Osteoblast (primary cell): ENCODE measurements around the gene TMEM115. TPM values are rescaled to one million over a fixed set of nuclear protein-coding genes. Genes with fewer than 3 reads are reported as not detected.

Experiments
- DNase-seq: peaks from one replicate; pipeline ENCODE4 v3.0.0; 2011; ENCODE audit warnings: low spot score, mixed read lengths; ENCODE audit not compliant: insufficient read length; ENCODE audit errors: missing footprints
- H2AFZ ChIP-seq: 2 replicates; pipeline ENCODE4 v1.6.0; 2011; ENCODE audit warnings: mild to moderate bottlenecking, low read length
- H3K27ac ChIP-seq: 2 replicates; pipeline ENCODE4 v1.5.1; 2011; ENCODE audit warnings: mild to moderate bottlenecking, low read depth, low read length, moderate library complexity
- H3K27me3 ChIP-seq: 2 replicates; pipeline ENCODE4 v1.6.0; 2012; ENCODE audit warnings: mild to moderate bottlenecking, control low read depth, inconsistent platforms, low read length, moderate library complexity; ENCODE audit not compliant: insufficient read depth
- H3K36me3 ChIP-seq: 2 replicates; pipeline ENCODE4 v1.5.1; 2011; ENCODE audit warnings: mild to moderate bottlenecking, low read length, control low read depth, moderate library complexity; ENCODE audit not compliant: insufficient read depth
- H3K4me1 ChIP-seq: 2 replicates; pipeline ENCODE4 v1.5.1; 2011; ENCODE audit warnings: mild to moderate bottlenecking, low read length, control low read depth, moderate library complexity; ENCODE audit not compliant: insufficient read depth
- H3K4me2 ChIP-seq: 2 replicates; pipeline ENCODE4 v1.6.0; 2011; ENCODE audit warnings: mild to moderate bottlenecking, low read length; ENCODE audit not compliant: insufficient read depth
- H3K4me3 ChIP-seq: fragments of 200-600 bp; sonication (generic); 3 replicates; pipeline ENCODE4 v1.5.1; 2012; ENCODE audit warnings: mild to moderate bottlenecking, low read length, inconsistent platforms; ENCODE audit not compliant: insufficient read depth
- H3K79me2 ChIP-seq: 2 replicates; pipeline ENCODE4 v1.6.0; 2012; ENCODE audit warnings: mild to moderate bottlenecking, low read length, control low read depth, inconsistent platforms; ENCODE audit not compliant: insufficient read depth
- H3K9me3 ChIP-seq: 2 replicates; pipeline ENCODE4 v1.5.1; 2011; ENCODE audit warnings: low read depth, low read length, control low read depth
- H4K20me1 ChIP-seq: 2 replicates; pipeline ENCODE4 v1.6.0; 2012; ENCODE audit warnings: mild to moderate bottlenecking, low read length, control low read depth; ENCODE audit not compliant: insufficient read depth
- total RNA-seq: library from RNA; depleted of rRNA; stranded (reverse); fragments of >200 nt; gene quantifications from 2 replicates; pipeline ENCODE4 v1.2.3, GENCODE V29; 2012
- TF ChIP-seq, protein P1 (sequence below): IDR thresholded peaks from 2 replicates; pipeline ENCODE4 v1.5.1; 2011; ENCODE audit warnings: mild to moderate bottlenecking, low read depth, low read length, moderate library complexity; ENCODE audit errors: extremely low read depth

TMEM115 gene
- total RNA-seq, 1 donor: 73.1 TPM

DNA sequence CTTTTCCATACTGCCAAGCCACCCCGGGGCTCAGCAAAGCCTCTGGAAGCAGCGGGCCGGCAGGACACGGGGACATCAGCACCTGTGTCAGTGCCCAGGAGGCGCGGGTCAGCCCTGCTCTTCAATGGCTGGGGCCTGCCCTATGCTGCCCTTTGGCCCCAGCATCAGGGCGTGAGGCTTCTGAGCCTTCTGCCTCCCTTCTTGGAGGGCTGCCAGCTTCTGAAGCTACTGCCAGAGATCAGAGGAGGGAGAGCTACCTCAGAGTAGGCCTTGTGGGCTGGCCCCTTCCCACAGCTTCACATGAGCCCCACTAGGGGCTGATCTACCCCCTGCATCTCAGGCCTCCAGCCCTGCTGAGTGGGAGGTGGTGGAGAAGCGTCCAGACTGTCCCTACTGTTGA is 13.0 kb upstream of the TMEM115 start:
- Histone ChIP-seq H2AFZ (no peak overlapping the region), H3K9me3 (no peaks in the 10 kb centered on the region), H3K4me2 (no peak overlapping the region), H3K79me2 (no peaks in the 10 kb centered on the region), H3K27me3 (no peaks in the 10 kb centered on the region), H3K4me3 (no peak overlapping the region), H3K36me3 (no peaks in the 10 kb centered on the region), H4K20me1 (no peaks in the 10 kb centered on the region), H3K4me1 (no peaks in the 10 kb centered on the region), H3K27ac (no peak overlapping the region)
- no peak for DNase-seq
- TF ChIP-seq, protein P1, sequence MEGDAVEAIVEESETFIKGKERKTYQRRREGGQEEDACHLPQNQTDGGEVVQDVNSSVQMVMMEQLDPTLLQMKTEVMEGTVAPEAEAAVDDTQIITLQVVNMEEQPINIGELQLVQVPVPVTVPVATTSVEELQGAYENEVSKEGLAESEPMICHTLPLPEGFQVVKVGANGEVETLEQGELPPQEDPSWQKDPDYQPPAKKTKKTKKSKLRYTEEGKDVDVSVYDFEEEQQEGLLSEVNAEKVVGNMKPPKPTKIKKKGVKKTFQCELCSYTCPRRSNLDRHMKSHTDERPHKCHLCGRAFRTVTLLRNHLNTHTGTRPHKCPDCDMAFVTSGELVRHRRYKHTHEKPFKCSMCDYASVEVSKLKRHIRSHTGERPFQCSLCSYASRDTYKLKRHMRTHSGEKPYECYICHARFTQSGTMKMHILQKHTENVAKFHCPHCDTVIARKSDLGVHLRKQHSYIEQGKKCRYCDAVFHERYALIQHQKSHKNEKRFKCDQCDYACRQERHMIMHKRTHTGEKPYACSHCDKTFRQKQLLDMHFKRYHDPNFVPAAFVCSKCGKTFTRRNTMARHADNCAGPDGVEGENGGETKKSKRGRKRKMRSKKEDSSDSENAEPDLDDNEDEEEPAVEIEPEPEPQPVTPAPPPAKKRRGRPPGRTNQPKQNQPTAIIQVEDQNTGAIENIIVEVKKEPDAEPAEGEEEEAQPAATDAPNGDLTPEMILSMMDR: no peak

- H4K20me1 ChIP-seq: no peaks in the 10 kb centered on the region
- H3K9me3 ChIP-seq: no peaks in the 10 kb centered on the region
- TF ChIP-seq, protein P1: no peak
- no peaks in the 10 kb centered on the region for H3K79me2 ChIP-seq
- H3K4me3 ChIP-seq: no peak overlapping the region
- no peaks in the 10 kb centered on the region for H3K4me1 ChIP-seq
- peaks cover 5% of the 10 kb centered on the region for H3K27me3 ChIP-seq
- no peak overlapping the region for H3K4me2 ChIP-seq
- no peak for DNase-seq
- H3K36me3 ChIP-seq: no peaks in the 10 kb centered on the region
- H3K27ac ChIP-seq: no peak overlapping the region
- H2AFZ ChIP-seq: no peak overlapping the region
Observed at GRCh38 chr3:50371133-50371685, 11.9 kb upstream of the TMEM115 start.

DNA sequence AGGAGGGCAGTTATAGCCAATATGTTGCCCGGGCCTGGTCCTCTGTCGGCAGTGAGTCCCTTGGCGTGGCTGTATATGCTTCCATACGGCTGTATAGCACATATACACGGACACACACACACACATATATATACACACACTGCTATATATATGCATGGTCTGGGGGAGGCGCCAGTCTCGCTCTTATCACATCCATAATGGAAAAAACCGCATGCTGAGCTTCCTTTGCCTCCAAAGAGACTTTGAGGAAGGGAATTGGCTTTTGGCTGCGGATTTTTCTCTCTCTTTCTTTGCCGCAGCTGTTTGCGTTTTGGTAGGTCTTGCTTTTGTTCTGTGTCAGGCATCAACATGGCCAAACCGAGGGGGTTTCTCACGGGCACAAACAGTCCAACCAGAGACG is 11.3 kb upstream of the TMEM115 start:
- peaks cover 2% of the 10 kb centered on the region for H4K20me1 ChIP-seq
- no peaks in the 10 kb centered on the region for H3K9me3 ChIP-seq
- H3K27ac ChIP-seq: no peak overlapping the region
- no peak overlapping the region for H3K4me2 ChIP-seq
- H3K36me3 ChIP-seq: no peaks in the 10 kb centered on the region
- H2AFZ ChIP-seq: no peak overlapping the region
- no peaks in the 10 kb centered on the region for H3K79me2 ChIP-seq
- TF ChIP-seq, protein P1: no peak
- DNase-seq: no peak
- no peaks in the 10 kb centered on the region for H3K4me1 ChIP-seq
- peaks cover 5% of the 10 kb centered on the region for H3K27me3 ChIP-seq
- no peak overlapping the region for H3K4me3 ChIP-seq

DNA sequence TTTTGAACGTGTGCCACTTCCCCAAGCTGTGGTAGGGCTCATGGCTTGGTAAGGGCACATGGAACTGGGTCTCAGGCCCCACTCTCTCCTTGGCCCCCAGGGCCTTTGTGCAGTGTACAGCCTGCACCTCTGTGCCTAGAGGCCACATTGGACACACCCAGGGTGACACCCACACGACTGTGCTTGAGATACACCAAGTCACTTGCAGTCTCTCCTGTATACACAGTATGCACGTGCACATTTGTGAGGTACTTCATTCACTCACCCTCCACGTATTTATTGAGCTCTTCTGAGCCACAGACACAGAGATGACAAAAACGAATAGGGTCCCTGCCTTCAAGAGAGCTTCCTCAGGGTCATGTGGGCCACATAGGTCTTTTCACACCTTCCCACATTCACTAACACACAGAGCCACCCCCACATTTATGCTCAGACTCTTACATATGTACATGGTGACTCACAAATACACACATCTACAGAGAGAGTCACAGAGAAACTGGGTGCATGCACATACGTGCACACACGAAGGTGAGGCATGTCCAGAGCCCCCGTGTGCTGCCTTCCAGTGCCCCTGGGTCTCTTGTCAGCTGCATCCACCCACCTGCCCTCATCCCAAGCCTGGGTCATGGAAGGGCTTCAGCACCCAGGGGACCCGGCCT is 9.8 kb upstream of the TMEM115 start:
- no peak for DNase-seq
- Histone ChIP-seq H3K4me2 (no peak overlapping the region), H3K27me3 (peaks cover 5% of the 10 kb centered on the region), H3K4me1 (peaks cover 4% of the 10 kb centered on the region), H3K9me3 (no peaks in the 10 kb centered on the region), H3K4me3 (no peak overlapping the region), H4K20me1 (peaks cover 2% of the 10 kb centered on the region), H3K79me2 (no peaks in the 10 kb centered on the region), H2AFZ (no peak overlapping the region), H3K36me3 (no peaks in the 10 kb centered on the region), H3K27ac (no peak overlapping the region)
- TF ChIP-seq, protein P1: no peak
